SHP77 (cell line): Measurements from ENCODE around the gene VASN.
"Not testable (repeated sequence)": the region's sequence is repeated elsewhere in the genome, so short reads cannot be mapped to it uniquely, and the experiment has no call there.

Experiments
- DNase-seq, 2 experiments: peaks; one replicate each; lab custom pipeline; 2025; lab: John Stamatoyannopoulos, UW

VASN gene

DNA sequence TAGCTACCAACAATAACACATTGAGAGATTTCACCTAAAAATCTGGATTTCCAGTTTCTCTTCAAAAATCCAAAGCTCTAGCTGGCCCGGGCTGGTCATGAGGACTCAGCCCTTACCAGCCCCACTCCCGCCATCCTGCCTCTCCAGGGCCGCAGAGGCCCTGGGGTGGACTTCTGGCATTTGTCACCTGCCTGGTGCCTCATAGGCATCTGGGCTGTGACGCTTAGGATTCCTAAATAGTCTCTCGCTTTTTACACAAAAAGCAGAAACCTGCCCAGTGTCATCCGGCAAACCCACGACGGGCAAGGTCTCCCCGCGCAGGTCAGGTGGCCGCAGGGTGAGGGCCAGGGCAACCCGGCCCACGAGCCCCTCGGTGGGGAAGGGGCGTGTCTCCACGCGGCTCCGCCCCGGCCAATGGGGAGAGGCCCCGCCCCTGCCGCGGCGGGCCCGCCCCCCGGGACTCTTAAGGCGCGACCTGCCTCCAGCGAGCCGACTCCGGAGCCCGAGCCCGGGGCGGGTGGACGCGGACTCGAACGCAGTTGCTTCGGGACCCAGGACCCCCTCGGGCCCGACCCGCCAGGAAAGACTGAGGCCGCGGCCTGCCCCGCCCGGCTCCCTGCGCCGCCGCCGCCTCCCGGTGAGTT, at the start of gene VASN:
Gene VASN, plus strand, starts transcription at position 492 of the 644 bp plus-strand sequence. CDS start 9,030 bp downstream, outside the sequence.
- DNase-seq, result peak in 1 of 2 experiments; percentile 52

GRCh38 chr16:4322121-4323052, 49.3 kb upstream of the VASN start:
- no peak for DNase-seq

DNA sequence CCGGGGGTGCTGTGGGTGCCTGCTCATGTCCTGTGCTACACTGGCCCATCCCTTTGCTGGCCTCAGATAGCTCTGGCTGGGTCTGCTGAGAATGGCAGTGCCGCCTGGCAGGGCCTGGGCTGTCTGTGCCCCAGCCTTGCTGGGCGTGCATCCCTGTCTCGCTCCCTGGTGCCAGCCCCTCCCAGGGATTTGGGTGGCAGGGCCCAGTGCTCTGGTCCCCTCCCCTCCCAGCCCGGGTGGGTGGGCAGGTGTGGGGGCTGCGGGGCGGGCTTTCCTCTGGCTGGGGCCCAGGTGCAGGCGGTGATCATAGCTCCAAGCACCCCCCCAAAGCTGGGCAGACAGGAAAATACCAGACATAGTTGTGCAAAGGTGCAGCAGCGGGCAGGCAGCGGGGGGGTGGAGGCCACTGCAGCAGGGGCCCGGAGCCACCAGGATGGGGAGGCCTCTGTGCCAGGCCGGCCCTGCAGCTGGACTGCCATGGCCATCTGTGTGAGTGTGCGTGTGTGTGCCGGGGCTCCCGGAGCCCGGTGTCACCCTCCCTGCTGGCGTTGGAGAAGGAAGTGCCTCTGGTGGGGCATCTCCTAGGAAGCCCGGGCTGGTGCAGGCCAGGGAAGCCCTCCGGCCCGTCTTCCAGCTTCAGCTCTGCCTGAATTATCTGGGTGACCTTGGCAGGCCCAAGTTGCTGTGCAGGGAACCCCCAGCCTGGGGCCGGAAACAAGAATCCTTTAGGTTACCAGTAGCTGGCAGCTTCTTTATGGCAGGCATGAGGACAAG, 48.4 kb upstream of the VASN start:
- no peak for DNase-seq

- no peak for DNase-seq
Observed at GRCh38 chr16:4323845-4324488, 47.7 kb upstream of the VASN start.

DNA sequence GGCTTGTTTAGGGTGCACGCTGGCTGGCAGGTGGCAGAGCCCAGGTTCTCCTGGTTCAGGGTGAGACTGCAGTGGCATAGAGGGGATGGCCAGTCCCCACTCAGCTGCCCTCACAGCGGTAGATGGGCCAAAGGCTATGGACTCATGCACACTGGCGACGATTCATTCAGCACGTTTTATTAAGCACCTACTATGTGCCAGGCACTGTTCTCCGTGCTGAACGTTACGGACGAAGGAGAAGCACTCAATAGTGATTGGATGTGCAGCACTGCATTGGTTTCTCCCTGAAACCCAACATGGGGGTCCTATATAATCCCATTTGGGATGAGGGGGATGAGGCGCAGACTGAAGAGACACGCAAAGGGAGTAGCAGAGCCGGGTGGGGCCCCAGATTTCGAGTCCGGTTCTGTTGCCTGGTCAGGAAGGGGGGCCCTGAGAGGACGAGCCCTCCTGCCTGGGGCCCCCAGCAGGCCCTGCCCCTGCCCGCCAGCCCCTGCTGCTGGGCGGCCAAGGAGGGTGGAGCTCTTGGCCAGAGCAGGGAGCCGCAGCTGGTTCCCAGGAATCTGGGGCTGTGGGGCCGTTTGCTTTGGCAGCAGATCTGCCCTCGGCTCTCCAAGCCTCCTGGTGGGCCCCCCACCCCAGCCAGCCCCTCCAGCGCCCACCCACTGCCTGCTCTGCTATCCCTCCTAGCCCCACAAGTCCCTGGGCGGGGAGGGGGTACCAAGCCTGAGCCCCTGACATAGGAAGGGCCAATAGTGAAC, 47.0 kb upstream of the VASN start:
- DNase-seq, result no peak

DNA sequence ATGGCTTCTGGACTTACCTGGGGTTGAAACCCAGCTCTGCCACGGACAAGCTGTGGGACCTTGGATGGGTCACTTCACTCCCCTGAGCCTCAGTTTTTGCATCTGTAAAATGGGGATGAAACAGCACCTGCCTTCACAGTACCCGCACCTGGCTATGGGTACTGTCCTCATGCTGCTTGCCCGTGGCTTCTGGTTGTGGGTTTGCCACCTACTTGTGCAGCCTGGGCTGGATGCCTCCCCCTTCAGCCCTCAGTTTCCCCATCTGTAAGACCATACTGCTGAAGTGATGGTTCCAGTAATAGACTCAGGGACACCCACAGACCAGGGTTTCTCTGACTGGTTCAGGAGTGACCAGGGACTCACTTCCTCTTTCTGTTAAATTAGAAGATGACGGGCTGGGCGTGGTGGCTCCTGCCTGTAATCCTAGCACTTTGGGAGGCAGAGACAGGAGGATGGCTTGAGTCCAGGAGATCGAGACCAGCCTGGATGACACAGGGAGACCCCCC, 46.3 kb upstream of the VASN start:
- DNase-seq, result no peak

- no peak for DNase-seq
Observed at GRCh38 chr16:4327386-4328045, 44.1 kb upstream of the VASN start.

GRCh38 chr16:4328046-4328781, 43.4 kb upstream of the VASN start:
- peak in 1 of 2 experiments; percentile 63 for DNase-seq

- peak in 1 of 2 experiments; percentile 23 for DNase-seq
Observed at GRCh38 chr16:4328782-4329775, 42.6 kb upstream of the VASN start.

DNA sequence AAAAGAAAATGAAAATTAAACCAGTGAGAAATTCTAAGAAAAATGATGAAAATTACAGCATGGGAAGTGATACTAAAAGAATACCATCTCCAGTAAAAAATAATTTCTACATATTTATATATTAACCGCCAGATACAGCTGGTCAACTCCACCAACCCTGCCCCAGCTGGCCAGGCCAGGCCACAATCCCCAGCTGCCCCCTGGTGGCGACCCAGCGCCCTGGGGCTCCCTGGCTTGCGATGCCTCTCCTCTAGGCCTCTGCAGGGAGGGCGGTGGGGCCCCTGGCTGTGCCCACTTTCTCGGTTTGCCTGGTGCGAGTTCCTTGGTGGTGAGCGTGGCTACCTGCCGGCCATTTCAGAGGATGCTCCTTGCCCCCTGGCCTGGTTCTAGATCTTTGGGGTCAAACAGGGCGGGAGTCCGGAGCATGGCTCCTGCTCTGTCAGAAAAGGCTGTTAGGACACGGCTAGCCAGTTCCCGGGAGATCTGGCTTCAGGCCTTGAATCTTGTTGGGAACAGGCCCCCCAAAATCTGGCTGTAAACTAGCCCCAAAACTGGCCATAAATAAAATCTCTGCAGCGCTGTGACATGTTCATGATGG, 41.3 kb upstream of the VASN start:
- peak in 1 of 2 experiments; percentile 48 for DNase-seq

DNA sequence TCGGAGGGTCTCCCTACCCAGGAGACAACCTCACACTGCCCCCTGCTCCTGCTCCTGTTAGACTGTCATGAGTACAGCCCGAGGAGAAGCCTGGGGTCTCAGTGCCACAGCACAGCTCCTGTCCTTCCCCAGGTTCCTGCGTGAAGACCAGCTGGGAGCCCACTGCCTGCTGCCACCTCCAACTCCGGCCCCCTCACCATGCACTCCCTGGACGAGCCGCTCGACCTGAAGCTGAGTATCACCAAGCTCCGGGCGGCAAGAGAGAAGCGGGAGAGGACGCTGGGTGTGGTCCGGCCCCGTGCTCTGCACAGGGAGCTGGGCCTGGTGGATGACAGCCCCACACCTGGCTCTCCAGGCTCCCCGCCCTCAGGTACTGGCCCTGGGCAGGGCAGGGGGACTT, 39.6 kb upstream of the VASN start:
- no peak for DNase-seq

DNA sequence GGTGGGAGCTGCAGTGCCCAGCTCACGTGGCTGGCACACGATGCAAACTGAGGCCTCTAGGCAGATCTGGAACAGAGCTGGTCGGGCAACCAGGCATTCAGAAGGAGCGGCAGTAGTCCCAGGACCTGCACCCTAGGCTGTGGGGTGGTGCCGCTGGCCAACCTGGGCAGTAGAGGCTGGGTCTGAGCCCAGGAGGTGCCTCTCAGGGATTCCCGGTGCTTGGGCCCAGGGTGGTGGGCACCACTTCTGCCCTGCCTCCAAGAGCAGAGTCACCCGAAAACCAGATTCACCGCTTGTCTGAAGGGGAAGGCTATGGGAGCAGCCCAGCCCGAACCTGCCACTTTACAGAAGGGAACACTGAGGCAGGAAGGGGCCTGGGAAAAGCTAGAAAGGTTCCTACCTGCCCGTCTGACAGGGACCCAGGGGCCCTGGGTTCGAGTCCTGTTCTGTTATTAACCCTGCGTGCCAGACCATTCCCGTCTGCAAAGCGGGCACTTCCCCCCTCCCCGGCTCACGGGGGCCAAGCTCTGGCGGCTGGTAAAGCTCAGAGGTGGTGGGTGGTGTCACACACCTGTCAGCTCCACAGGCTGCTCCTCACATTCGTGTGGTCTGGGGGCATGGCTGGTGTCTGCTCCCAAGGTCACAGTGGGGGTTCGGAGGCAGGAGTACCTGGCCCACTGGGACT, 38.9 kb upstream of the VASN start:
- no peak for DNase-seq

- DNase-seq, result no peak
Observed at GRCh38 chr16:4333308-4333638, 38.4 kb upstream of the VASN start.

DNA sequence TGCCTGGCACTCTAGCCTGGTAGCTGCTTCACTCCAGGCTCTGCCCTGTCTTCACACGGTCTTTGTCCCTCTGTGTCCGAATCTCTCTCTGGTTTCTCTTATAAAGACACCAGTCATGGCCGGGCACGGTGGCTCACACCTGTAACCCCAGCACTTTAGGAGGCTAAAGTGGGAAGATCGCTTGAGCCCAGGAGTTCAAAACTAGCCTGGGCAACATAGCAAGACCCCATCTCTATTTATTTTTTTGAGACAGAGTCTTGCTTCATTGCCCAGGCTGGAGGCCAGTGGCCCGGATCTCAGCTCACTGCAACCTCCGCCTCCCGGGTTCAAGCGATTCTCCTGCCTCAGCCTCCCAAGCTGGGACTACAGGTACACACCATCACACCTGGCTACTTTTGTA, 37.9 kb upstream of the VASN start:
- DNase-seq, result not testable (repeated sequence)

GRCh38 chr16:4334724-4335495, 36.7 kb upstream of the VASN start:
- DNase-seq, result no peak

DNA sequence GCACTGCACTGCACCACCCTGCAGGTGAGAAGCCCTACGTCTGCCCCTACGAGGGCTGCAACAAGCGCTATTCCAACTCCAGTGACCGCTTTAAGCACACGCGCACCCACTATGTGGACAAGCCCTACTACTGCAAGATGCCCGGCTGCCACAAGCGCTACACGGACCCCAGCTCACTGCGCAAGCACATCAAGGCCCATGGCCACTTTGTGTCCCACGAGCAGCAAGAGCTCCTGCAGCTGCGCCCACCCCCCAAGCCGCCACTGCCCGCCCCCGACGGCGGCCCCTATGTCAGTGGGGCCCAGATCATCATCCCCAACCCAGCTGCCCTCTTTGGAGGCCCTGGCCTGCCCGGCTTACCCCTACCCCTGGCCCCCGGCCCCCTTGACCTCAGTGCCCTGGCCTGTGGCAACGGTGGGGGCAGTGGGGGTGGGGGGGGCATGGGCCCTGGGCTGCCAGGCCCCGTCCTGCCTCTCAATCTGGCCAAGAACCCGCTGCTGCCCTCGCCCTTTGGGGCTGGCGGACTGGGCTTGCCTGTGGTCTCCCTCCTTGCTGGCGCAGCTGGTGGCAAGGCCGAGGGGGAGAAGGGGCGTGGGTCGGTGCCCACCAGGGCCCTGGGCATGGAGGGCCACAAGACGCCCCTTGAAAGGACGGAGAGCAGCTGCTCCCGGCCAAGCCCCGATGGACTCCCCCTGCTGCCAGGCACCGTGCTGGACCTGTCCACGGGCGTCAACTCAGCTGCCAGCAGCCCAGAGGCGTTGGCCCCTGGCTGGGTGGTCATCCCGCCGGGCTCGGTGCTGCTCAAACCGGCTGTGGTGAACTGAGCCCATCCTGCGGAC, 34.7 kb upstream of the VASN start:
- no peak for DNase-seq
